CD1c-positive myeloid dendritic cell (primary cell): Measurements from ENCODE around the gene SUPT3H.
"Not testable (repeated sequence)": the region's sequence is repeated elsewhere in the genome, so short reads cannot be mapped to it uniquely, and the experiment has no call there.

Experiments used
- DNase-seq: peaks from one replicate; pipeline ENCODE4 v3.0.0-alpha.2; 2016; ENCODE audit errors: extremely low spot score

The SUPT3H gene

GRCh38 chr6:45116714-45117410 is 260.9 kb downstream of the SUPT3H start:
- DNase-seq: no peak

GRCh38 chr6:45115696-45116095 is 262.0 kb downstream of the SUPT3H start:
- DNase-seq: peak; percentile 11

- DNase-seq: no peak
Observed at GRCh38 chr6:45112711-45113110, 265.0 kb downstream of the SUPT3H start.

- DNase-seq: no peak
Observed at GRCh38 chr6:45109551-45109950, 268.2 kb downstream of the SUPT3H start.

GRCh38 chr6:45105170-45105820 is 272.4 kb downstream of the SUPT3H start:
- no peak for DNase-seq

GRCh38 chr6:45104429-45104828 is 273.3 kb downstream of the SUPT3H start:
- DNase-seq: no peak

GRCh38 chr6:45098256-45098655 is 279.5 kb downstream of the SUPT3H start:
- no peak for DNase-seq

- DNase-seq: no peak
Observed at GRCh38 chr6:45094831-45095230, 282.9 kb downstream of the SUPT3H start.

GRCh38 chr6:45092135-45092534 is 285.6 kb downstream of the SUPT3H start:
- no peak for DNase-seq

GRCh38 chr6:45086360-45087084 is 291.2 kb downstream of the SUPT3H start:
- no peak for DNase-seq

- DNase-seq: no peak
Observed at GRCh38 chr6:45084257-45084656, 293.5 kb downstream of the SUPT3H start.

GRCh38 chr6:45082091-45082490 is 295.6 kb downstream of the SUPT3H start:
- DNase-seq: no peak

GRCh38 chr6:45081634-45082033 is 296.1 kb downstream of the SUPT3H start:
- DNase-seq: no peak

- DNase-seq: no peak
Observed at GRCh38 chr6:45078432-45078831, 299.3 kb downstream of the SUPT3H start.

- no peak for DNase-seq
Observed at GRCh38 chr6:45076217-45076930, 301.4 kb downstream of the SUPT3H start.

GRCh38 chr6:45075246-45075645 is 302.5 kb downstream of the SUPT3H start:
- no peak for DNase-seq

- peak; percentile 29 for DNase-seq
Observed at GRCh38 chr6:45074439-45074838, 303.3 kb downstream of the SUPT3H start.

GRCh38 chr6:45073771-45074170 is 304.0 kb downstream of the SUPT3H start:
- no peak for DNase-seq

GRCh38 chr6:45072673-45073072 is 305.1 kb downstream of the SUPT3H start:
- DNase-seq: no peak

GRCh38 chr6:45072016-45072415 is 305.7 kb downstream of the SUPT3H start:
- no peak for DNase-seq

GRCh38 chr6:45069091-45069490 is 308.6 kb downstream of the SUPT3H start:
- no peak for DNase-seq

- not testable (repeated sequence) for DNase-seq
Observed at GRCh38 chr6:45067446-45067845, 310.3 kb downstream of the SUPT3H start.
